Naive thymus-derived CD8-positive, alpha-beta T cell (primary cell): Measurements from ENCODE around the gene EFHB. TPM values are rescaled to one million over a fixed set of nuclear protein-coding genes. Genes with fewer than 3 reads are reported as not detected.
"Not testable (repeated sequence)": the region's sequence is repeated elsewhere in the genome, so short reads cannot be mapped to it uniquely, and the experiment has no call there.

Experiments used
- ATAC-seq, 2 donors: fragments of 150-1000 bp; cut with Tn5 transposase in 1 of 2; sonication (Bioruptor Pico), chemical (Tn5 transposase) in 1 of 2; 1 replicate in 1 of 2; 2 replicates in 1 of 2; pipeline ENCODE4 v1.10.0; 2021; ENCODE audit warnings: mild to moderate bottlenecking in 2 of 2, moderate library complexity in 2 of 2
- POLR2A ChIA-PET: fragments of 350-600 bp; sonication (Branson Sonifier 250); formaldehyde crosslinking; loops from one replicate; lab custom pipeline; 2021; ENCODE audit warnings: antibody characterized with exemption; lab: Charles Lee
- DNase-seq, 10 donors: peaks; one replicate each; pipeline versions ENCODE4 v3.0.0 to v3.0.0-alpha.2; 2020 to 2022
- H3K27ac Mint-ChIP-seq, 10 donors: one replicate each; pipeline ENCODE4 v1.8.0; 2020 to 2022; ENCODE audit warnings: mild to moderate bottlenecking in 10 of 10, mixed read lengths in 10 of 10, moderate library complexity in 4 of 10, inconsistent platforms in 1 of 10
- H3K27me3 Mint-ChIP-seq, 5 donors: one replicate each; pipeline ENCODE4 v1.8.0; 2021 to 2022; ENCODE audit warnings: mixed read lengths in 5 of 5
- H3K36me3 Mint-ChIP-seq, 3 donors: one replicate each; pipeline ENCODE4 v1.8.0; 2020 to 2022; ENCODE audit warnings: mixed read lengths in 3 of 3, mild to moderate bottlenecking in 2 of 3, inconsistent platforms in 1 of 3
- H3K4me1 Mint-ChIP-seq, 4 donors: one replicate each; pipeline ENCODE4 v1.8.0; 2021 to 2022; ENCODE audit warnings: mixed read lengths in 4 of 4
- H3K4me3 Mint-ChIP-seq, 10 donors: one replicate each; pipeline ENCODE4 v1.8.0; 2020 to 2022; ENCODE audit warnings: mild to moderate bottlenecking in 10 of 10, mixed read lengths in 10 of 10, moderate library complexity in 6 of 10, inconsistent platforms in 1 of 10
- H3K9me3 Mint-ChIP-seq, 9 donors: one replicate each; pipeline ENCODE4 v1.8.0; 2020 to 2022; ENCODE audit warnings: mixed read lengths in 9 of 9, mild to moderate bottlenecking in 3 of 9, inconsistent platforms in 1 of 9, moderate library complexity in 1 of 9
- polyA plus RNA-seq, 3 donors: library from polyadenylated mRNA; unstranded; fragments of 300-500 nt; fragmentation: Illumina TruSeq; gene quantifications; one replicate each; pipeline ENCODE4 v1.2.3, GENCODE V29; 2021
- total RNA-seq, 8 experiments: library from RNA in 2 of 8; stranded (reverse) in 2 of 8; gene quantifications; one replicate each; pipeline ENCODE4 v1.2.3 and lab custom pipeline; 2021 to 2026

Gene EFHB
- total and polyA plus RNA-seq, 5 experiments from 2014 or later: 0.14 to 3.2 (median 0.78) TPM

- H3K4me1 Mint-ChIP-seq: peaks cover 0 to 2% (median 0%) of the 10 kb centered on the region in 4 donors
- H3K36me3 Mint-ChIP-seq: no peaks in the 10 kb centered on the region
- H3K9me3 Mint-ChIP-seq: no peaks in the 10 kb centered on the region
- H3K27ac Mint-ChIP-seq: no peak overlapping the region
- POLR2A ChIA-PET: no interaction called here
- H3K4me3 Mint-ChIP-seq: no peak overlapping the region
- DNase-seq (no peak), ATAC-seq (no peak)
- peaks cover 0 to 2% (median 0%) of the 10 kb centered on the region in 5 donors for H3K27me3 Mint-ChIP-seq
Measured at GRCh38 chr3:19920401-19921080, 13.5 kb downstream of the EFHB start.

DNA sequence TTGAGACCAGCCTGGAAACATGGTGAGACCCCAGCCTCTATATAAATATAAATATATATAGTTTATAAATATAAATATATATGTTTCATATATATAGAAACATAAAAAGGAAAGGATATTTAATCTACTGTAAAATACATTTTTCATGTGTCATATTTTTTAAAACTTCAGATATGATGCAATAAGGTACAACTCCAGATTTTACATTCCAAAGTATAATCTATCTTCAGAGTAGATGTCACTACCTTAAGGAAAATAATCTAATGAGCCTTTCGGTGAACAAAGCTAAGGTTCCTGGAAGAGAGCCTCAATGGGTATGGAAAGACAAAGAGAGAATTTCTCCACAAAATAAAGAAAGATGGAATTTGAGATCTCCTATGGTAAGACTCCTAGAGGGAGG lies 16.9 kb downstream of the EFHB start:
- no peaks in the 10 kb centered on the region for H3K27me3 Mint-ChIP-seq
- POLR2A ChIA-PET: no interaction called here
- ATAC-seq (no peak), DNase-seq (no peak)
- no peak overlapping the region for H3K4me3 Mint-ChIP-seq
- H3K27ac Mint-ChIP-seq: no peak overlapping the region
- H3K36me3 Mint-ChIP-seq: peaks cover 0 to 9% (median 5%) of the 10 kb centered on the region in 3 donors
- H3K9me3 Mint-ChIP-seq: peaks cover 0 to 17% (median 8%) of the 10 kb centered on the region in 9 donors
- peaks cover 0 to 2% (median 0%) of the 10 kb centered on the region in 4 donors for H3K4me1 Mint-ChIP-seq

- ATAC-seq (no peak), DNase-seq (no peak)
- Mint-ChIP-seq H3K9me3 (peaks cover 8 to 41% (median 17%) of the 10 kb centered on the region in 9 donors), H3K36me3 (peaks cover 0 to 21% (median 20%) of the 10 kb centered on the region in 3 donors), H3K4me1 (no peaks in the 10 kb centered on the region), H3K27me3 (no peaks in the 10 kb centered on the region), H3K27ac (no peak overlapping the region), H3K4me3 (no peak overlapping the region)
- POLR2A ChIA-PET: no interaction called here
Measured at GRCh38 chr3:19911452-19911851, 22.6 kb downstream of the EFHB start.

GRCh38 chr3:19907523-19907922 lies 26.5 kb downstream of the EFHB start:
- Mint-ChIP-seq H3K4me3 (no peak overlapping the region), H3K4me1 (no peaks in the 10 kb centered on the region), H3K27ac (no peak overlapping the region), H3K27me3 (no peaks in the 10 kb centered on the region), H3K9me3 (peaks cover 2 to 41% (median 15%) of the 10 kb centered on the region in 9 donors), H3K36me3 (peaks cover 0 to 16% (median 15%) of the 10 kb centered on the region in 3 donors)
- POLR2A ChIA-PET: no interaction called here
- ATAC-seq: no peak
- no peak for DNase-seq

GRCh38 chr3:19903649-19904048 lies 30.4 kb downstream of the EFHB start:
- H3K27ac Mint-ChIP-seq: no peak overlapping the region
- peaks cover 0 to 3% (median 0%) of the 10 kb centered on the region in 3 donors for H3K36me3 Mint-ChIP-seq
- no peak for ATAC-seq
- H3K27me3 Mint-ChIP-seq: peaks cover 0 to 3% (median 0%) of the 10 kb centered on the region in 5 donors
- DNase-seq: no peak
- H3K9me3 Mint-ChIP-seq: peaks cover 0 to 14% (median 0%) of the 10 kb centered on the region in 9 donors
- POLR2A ChIA-PET: no interaction called here
- no peaks in the 10 kb centered on the region for H3K4me1 Mint-ChIP-seq
- H3K4me3 Mint-ChIP-seq: no peak overlapping the region

GRCh38 chr3:19901918-19902317 lies 32.1 kb downstream of the EFHB start:
- POLR2A ChIA-PET: no interaction called here
- Mint-ChIP-seq H3K27me3 (peaks cover 0 to 6% (median 0%) of the 10 kb centered on the region in 5 donors), H3K4me3 (no peak overlapping the region), H3K27ac (no peak overlapping the region), H3K9me3 (peaks cover 0 to 14% (median 0%) of the 10 kb centered on the region in 9 donors), H3K4me1 (no peaks in the 10 kb centered on the region), H3K36me3 (peaks cover 0 to 3% (median 0%) of the 10 kb centered on the region in 3 donors)
- no peak for ATAC-seq
- DNase-seq: no peak

- Mint-ChIP-seq H3K27me3 (peaks cover 0 to 6% (median 0%) of the 10 kb centered on the region in 5 donors), H3K9me3 (peaks cover 0 to 12% (median 0%) of the 10 kb centered on the region in 9 donors), H3K36me3 (peaks cover 0 to 2% (median 0%) of the 10 kb centered on the region in 3 donors), H3K4me1 (no peaks in the 10 kb centered on the region), H3K27ac (no peak overlapping the region), H3K4me3 (no peak overlapping the region)
- POLR2A ChIA-PET: no interaction called here
- DNase-seq: no peak
- no peak for ATAC-seq
Measured at GRCh38 chr3:19901337-19901736, 32.7 kb downstream of the EFHB start.

DNA sequence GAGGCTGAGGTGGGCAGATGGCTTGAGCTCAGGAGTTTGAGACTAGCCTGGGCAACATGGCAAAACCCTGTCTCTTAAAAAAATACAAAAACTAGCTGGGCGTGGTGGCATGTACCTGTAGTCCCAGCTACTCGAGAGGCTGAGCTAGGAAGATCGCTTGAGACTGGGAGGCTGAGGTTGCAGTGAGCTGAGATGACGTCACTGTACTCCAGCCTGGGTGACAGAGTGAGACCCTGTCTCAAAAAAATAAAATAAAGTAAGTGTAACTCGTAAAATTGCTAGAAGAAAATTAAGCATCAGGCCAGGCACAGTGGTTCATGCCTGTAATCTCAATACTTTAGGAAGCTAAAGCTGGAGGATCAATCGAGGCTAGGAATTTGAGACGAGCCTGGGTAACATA lies 34.2 kb downstream of the EFHB start:
- ATAC-seq, H3K27me3 Mint-ChIP-seq, H3K36me3 Mint-ChIP-seq, H3K9me3 Mint-ChIP-seq, H3K4me1 Mint-ChIP-seq, POLR2A ChIA-PET, H3K27ac Mint-ChIP-seq, DNase-seq, H3K4me3 Mint-ChIP-seq: not testable (repeated sequence)

DNA sequence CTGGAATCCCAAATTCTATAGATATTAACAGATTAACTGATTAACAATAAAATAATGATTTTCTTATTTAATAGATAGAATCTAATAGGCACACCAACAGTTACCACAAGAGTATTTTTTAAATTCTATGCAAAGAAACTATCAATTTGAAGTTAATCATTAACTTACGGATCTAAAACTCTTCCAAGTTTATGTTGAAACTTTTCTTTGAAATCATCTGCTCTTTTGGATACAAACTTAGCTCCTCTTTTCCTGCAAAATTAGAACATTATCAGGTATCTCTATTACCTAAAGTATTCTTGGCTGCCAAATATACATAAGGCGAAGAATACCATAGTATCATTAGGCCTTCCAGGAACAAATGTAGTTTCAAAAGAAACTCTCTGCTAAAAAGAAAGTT lies 34.8 kb downstream of the EFHB start:
- ATAC-seq (no peak), DNase-seq (no peak)
- H3K27me3 Mint-ChIP-seq: peaks cover 0 to 6% (median 0%) of the 10 kb centered on the region in 5 donors
- no peaks in the 10 kb centered on the region for H3K9me3 Mint-ChIP-seq
- H3K4me3 Mint-ChIP-seq: no peak overlapping the region
- no peaks in the 10 kb centered on the region for H3K36me3 Mint-ChIP-seq
- H3K4me1 Mint-ChIP-seq: no peaks in the 10 kb centered on the region
- H3K27ac Mint-ChIP-seq: no peak overlapping the region
- POLR2A ChIA-PET: no interaction called here

DNA sequence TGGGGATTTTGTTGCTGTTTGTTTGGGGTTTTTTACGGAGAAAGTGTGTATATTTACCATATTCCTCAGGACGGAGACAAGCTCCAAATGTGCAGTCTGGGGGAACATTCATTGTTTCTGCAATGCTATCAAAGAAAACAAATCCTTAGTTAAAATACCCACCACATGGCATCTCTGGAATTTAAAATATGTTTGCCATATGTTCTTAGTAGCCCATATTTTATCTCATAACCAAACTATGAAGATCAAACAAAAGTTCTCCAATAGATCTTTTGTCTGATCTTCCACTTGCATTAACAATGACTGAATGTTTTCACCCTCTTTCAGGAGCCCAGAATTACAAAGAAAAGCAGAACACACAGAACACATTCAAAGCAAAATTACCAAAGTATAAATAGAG lies 35.3 kb downstream of the EFHB start:
- Mint-ChIP-seq H3K27me3 (peaks cover 0 to 6% (median 0%) of the 10 kb centered on the region in 5 donors), H3K27ac (no peak overlapping the region), H3K4me1 (no peaks in the 10 kb centered on the region), H3K9me3 (no peaks in the 10 kb centered on the region), H3K36me3 (no peaks in the 10 kb centered on the region), H3K4me3 (no peak overlapping the region)
- ATAC-seq: no peak
- POLR2A ChIA-PET: no interaction called here
- DNase-seq: no peak

GRCh38 chr3:19891740-19892139 lies 42.3 kb downstream of the EFHB start:
- POLR2A ChIA-PET: no interaction called here
- Mint-ChIP-seq H3K27me3 (no peaks in the 10 kb centered on the region), H3K4me1 (no peaks in the 10 kb centered on the region), H3K27ac (no peak overlapping the region), H3K4me3 (no peak overlapping the region), H3K36me3 (no peaks in the 10 kb centered on the region), H3K9me3 (no peaks in the 10 kb centered on the region)
- no peak for DNase-seq
- no peak for ATAC-seq

DNA sequence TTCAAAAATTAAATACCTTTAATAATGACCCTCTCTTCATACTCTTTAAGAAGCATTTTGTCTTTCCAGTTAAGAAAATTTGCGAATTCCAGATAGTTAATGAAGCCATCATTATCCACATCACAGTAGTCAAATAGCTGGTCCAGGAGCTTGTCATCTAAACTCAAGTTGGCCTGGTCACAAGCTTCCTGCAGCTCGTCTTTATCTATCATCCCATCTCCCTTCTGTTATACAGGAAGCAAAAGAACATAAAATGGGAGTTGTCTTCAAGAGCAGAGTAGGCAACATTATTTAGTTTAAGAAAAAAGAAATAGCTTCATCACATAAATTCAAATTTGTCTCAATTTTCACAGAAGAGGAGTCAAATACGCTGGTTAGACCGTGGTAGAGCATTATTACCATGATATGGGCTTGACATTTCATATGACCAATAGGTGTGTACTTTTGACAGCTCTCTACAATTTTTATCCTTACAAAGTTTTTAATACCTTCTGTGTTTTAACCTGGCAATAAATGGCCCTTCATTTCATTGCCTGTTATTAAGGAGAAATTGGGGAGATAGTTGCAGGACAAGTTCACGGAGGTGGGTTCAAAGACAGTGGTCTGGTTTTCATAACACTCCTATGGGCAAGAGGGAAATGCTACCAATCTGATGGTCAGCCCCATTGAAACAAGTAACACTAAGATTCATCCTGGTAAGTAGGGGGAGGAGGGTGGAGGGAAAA lies 45.4 kb downstream of the EFHB start:
- no peak overlapping the region for H3K27ac Mint-ChIP-seq
- POLR2A ChIA-PET: no interaction called here
- ATAC-seq: no peak

GRCh38 chr3:19887122-19887521 lies 46.9 kb downstream of the EFHB start:
- not testable (repeated sequence) for H3K4me3 Mint-ChIP-seq, H3K27me3 Mint-ChIP-seq, H3K9me3 Mint-ChIP-seq, H3K4me1 Mint-ChIP-seq, H3K36me3 Mint-ChIP-seq, ATAC-seq, H3K27ac Mint-ChIP-seq, DNase-seq
- POLR2A ChIA-PET: interaction anchor here (0.7 kb wide), 1 partner anchor 19 kb away, joined by 3 read pairs; no protein-coding TSS in a partner anchor

More for the DNA sequence above, 45.4 kb downstream of the EFHB start:
- no peaks in the 10 kb centered on the region for H3K4me1 Mint-ChIP-seq
- no peaks in the 10 kb centered on the region for H3K9me3 Mint-ChIP-seq
- no peak overlapping the region for H3K4me3 Mint-ChIP-seq
- no peaks in the 10 kb centered on the region for H3K36me3 Mint-ChIP-seq
- no peak for DNase-seq
- H3K27me3 Mint-ChIP-seq: no peaks in the 10 kb centered on the region
